ENCODE measurements around the gene SCN1A.
"Not testable (repeated sequence)": the region's sequence is repeated elsewhere in the genome, so short reads cannot be mapped to it uniquely, and the experiment has no call there.

SCN1A gene

GRCh38 chr2:166148500-166149400, 20.9 kb upstream of the SCN1A start:
- DNase-seq (ENCODE audit: extremely low spot score) = no peak
- no peak for TF ChIP-seq CTCF (IDR thresholded peaks at IDR 0.05; ENCODE audit: control extremely low read depth, extremely low read depth, low read depth, missing control alignments)
- POLR2A ChIA-PET = no interaction called here
- CTCF ChIA-PET = interaction anchor here (1.0 to 1.7 kb wide), 3 partner anchors 8 to 32 kb away, joined by 3 to 4 read pairs (median 4); no protein-coding TSS in a partner anchor

DNA sequence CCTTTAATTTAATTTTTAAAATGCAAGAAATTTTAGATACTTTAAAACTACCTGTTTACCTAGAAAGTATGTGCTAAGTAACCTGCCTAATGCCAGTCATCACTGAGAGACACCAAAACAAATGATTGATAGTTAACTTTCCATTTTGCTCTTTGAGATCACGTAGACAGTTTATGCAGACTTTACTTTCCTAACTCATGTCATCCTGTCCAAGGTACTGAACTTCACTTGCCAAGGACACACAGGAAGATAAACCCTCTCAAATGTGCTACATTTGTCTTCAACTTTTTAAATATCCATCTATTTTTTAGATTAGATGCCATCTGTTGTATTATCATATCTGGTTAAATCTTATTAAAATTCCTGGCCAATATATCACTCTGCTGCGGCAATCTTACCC, 20.1 kb upstream of the SCN1A start:
- POLR2A ChIA-PET = no interaction called here
- CTCF ChIA-PET = interaction anchor here (1.7 kb wide), 2 partner anchors 19 kb away, joined by 4 read pairs; partner anchors contain the start of gene SCN1A
- no peak for TF ChIP-seq CTCF (IDR thresholded peaks at IDR 0.05; ENCODE audit: control extremely low read depth, extremely low read depth, low read depth, missing control alignments)
- no peak for DNase-seq (ENCODE audit: extremely low spot score)

DNA sequence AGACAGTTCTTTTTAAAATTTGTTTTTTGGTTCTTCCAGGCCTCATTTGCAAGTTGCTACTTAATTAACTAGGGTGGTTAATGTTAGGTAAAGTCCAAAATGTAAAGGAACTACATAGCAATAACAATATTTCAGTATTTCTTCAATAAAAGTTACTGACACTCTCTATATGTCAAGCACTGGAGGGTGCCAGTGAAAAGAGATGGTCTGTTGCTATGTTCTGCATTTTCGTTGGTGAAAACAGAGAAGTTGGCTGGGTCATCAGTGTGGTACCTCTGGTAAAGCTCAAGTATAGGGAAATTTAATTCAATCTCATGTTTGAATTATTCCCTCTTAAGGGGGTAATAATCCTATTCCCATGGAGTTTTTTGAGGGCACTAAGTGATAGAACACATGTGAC, 16.3 kb upstream of the SCN1A start:
- TF ChIP-seq CTCF (IDR thresholded peaks at IDR 0.05; ENCODE audit: control extremely low read depth, extremely low read depth, low read depth, missing control alignments) = no peak
- CTCF ChIA-PET = no interaction called here
- DNase-seq (ENCODE audit: extremely low spot score) = no peak
- POLR2A ChIA-PET = no interaction called here

- ChIA-PET CTCF (interaction anchor here (1.2 to 1.7 kb wide), 4 partner anchors 8 to 186 kb away, joined by 3 to 11 read pairs (median 3); partner anchors contain the start of gene SCN1A), POLR2A (no interaction called here)
- no peak for DNase-seq (ENCODE audit: extremely low spot score)
- no peak for TF ChIP-seq CTCF (IDR thresholded peaks at IDR 0.05; ENCODE audit: control extremely low read depth, extremely low read depth, low read depth, missing control alignments)
Observed at GRCh38 chr2:166140932-166141331, 13.1 kb upstream of the SCN1A start.

GRCh38 chr2:166140475-166140874, 12.7 kb upstream of the SCN1A start:
- ChIA-PET CTCF (interaction anchor here (1.1 to 1.7 kb wide), 5 partner anchors 9 to 185 kb away, joined by 3 to 11 read pairs (median 3); partner anchors contain the start of gene SCN1A), POLR2A (no interaction called here)
- no peak for DNase-seq (ENCODE audit: extremely low spot score)
- no peak for TF ChIP-seq CTCF (IDR thresholded peaks at IDR 0.05; ENCODE audit: control extremely low read depth, extremely low read depth, low read depth, missing control alignments)

GRCh38 chr2:166139479-166139878, 11.7 kb upstream of the SCN1A start:
- DNase-seq (ENCODE audit: extremely low spot score); POLR2A ChIA-PET: not testable (repeated sequence)
- CTCF ChIA-PET = interaction anchor here (1.1 to 1.5 kb wide), 2 partner anchors 10 to 14 kb away, joined by 3 to 5 read pairs; no protein-coding TSS in a partner anchor

- ChIA-PET POLR2A (no interaction called here), CTCF (interaction anchor here (1.0 to 3.0 kb wide), 2 partner anchors 11 to 22 kb away, joined by 3 to 22 read pairs; partner anchors contain the start of gene SCN1A)
- TF ChIP-seq CTCF (IDR thresholded peaks at IDR 0.05; ENCODE audit: control extremely low read depth, extremely low read depth, low read depth, missing control alignments) = no peak
- no peak for DNase-seq (ENCODE audit: extremely low spot score)
Observed at GRCh38 chr2:166138667-166139066, 10.8 kb upstream of the SCN1A start.
